SIG-M5 treated with dmso at 0.1 percent for 504 hours (cell line): ENCODE results near the gene CACNA1H.
"Not testable (repeated sequence)": the region's sequence is repeated elsewhere in the genome, so short reads cannot be mapped to it uniquely, and the experiment has no call there.

Source experiments
- DNase-seq: peaks from one replicate; lab custom pipeline; 2025; ENCODE audit not compliant: unreplicated experiment; lab: John Stamatoyannopoulos, UW

The CACNA1H gene

GRCh38 chr16:1223355-1224214 is 70.7 kb downstream of the CACNA1H start:
- DNase-seq: no peak

- DNase-seq: no peak
These were observed 71.7 kb downstream of the CACNA1H start for GRCh38 chr16:1224558-1224957.

DNA sequence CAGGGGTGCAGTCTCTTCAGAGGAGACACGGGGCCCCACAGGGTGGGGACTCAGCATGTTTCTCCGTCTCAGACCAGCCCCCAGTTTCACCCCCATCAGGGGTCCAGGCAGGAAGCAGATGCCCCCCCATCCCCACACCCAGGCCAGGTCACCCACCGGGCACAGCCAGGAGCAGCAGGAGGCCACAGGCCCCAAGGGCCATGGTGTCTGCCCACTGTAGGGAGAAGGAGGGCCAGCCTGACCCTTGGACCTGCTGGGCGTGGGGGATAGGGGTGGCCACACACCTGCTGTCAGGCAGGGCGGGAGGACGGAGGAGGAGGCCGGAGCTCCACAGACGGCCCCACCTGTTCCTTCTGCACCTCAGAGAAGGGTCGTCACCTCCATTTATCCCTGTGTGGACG is 72.1 kb downstream of the CACNA1H start, which contains the start of gene TPSG1:
TSS of gene TPSG1 (minus strand) at position 218 of the 401 bp plus-strand sequence. CDS start at position 202, 16 bp downstream.
- DNase-seq: no peak

GRCh38 chr16:1225728-1226311 is 72.9 kb downstream of the CACNA1H start:
- not testable (repeated sequence) for DNase-seq

DNA sequence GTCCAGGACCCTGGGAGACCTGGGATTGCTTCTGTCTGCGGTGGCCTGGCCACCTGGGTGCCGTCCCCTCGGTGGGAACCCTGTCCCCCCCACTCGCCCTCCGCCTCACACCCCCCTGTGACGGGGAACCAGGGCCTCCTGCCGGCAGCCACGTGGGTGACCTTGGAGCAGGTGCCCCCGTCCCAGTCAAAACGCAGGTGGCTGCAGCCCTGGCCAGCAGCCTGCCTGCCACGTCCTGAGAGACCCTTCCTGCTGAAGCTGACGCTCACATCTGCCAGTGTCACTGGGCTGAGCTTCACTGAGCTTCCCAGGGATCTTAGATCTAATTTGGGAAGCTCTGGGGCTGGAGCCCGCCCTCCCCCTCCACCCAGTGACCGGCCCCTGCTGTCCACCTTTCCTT is 73.8 kb downstream of the CACNA1H start:
- DNase-seq: not testable (repeated sequence)

GRCh38 chr16:1228227-1228626 is 75.3 kb downstream of the CACNA1H start:
- not testable (repeated sequence) for DNase-seq

- not testable (repeated sequence) for DNase-seq
These were observed 76.6 kb downstream of the CACNA1H start for GRCh38 chr16:1229476-1229875.

- DNase-seq: not testable (repeated sequence)
These were observed 77.2 kb downstream of the CACNA1H start, which contains the start of gene TPSB2 for GRCh38 chr16:1230084-1230470. TSS of gene TPSB2 (minus strand) at chr16:1230184. CDS start at chr16:1229951, 233 bp downstream.

- not testable (repeated sequence) for DNase-seq
These were observed 77.7 kb downstream of the CACNA1H start for GRCh38 chr16:1230471-1231212.

DNA sequence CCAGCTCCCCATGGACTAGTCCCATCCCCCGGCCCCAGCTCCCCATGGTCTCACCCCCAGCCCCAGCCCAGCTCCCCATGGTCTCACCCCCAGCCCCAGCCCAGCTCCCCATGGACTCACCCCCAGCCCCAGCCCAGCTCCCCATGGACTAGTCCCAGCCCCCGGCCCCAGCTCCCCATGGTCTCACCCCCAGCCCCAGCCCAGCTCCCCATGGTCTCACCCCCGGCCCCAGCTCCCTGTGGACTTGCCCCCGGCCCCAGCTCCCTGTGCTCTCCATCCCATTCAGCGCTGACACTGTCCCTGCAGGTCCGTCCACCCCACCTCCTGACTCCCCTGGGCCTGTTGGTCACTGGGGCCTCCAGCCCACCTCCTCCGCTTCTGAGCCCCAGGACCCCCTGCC is 78.4 kb downstream of the CACNA1H start:
- not testable (repeated sequence) for DNase-seq

GRCh38 chr16:1232049-1232748 is 79.3 kb downstream of the CACNA1H start:
- not testable (repeated sequence) for DNase-seq

DNA sequence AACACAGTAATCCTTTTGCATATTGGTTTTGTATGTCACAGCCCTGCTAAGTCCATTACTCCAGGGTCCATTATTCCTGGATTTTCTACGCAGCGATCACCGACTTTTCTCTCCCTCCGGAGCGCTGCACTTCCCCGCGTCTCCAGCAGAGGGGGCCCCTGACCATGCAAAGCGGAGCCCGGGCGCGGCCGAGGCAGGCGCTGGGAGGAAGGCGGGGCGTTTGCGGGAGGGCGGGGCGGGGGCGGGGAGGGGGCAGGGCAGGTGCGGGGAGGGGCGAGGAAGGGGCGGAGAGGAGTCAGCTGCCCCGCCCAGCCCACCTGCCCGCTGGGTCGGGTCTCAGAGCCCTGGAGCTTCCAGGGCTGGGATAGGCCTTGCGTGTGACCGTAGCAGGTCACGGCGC is 83.8 kb downstream of the CACNA1H start:
- not testable (repeated sequence) for DNase-seq

DNA sequence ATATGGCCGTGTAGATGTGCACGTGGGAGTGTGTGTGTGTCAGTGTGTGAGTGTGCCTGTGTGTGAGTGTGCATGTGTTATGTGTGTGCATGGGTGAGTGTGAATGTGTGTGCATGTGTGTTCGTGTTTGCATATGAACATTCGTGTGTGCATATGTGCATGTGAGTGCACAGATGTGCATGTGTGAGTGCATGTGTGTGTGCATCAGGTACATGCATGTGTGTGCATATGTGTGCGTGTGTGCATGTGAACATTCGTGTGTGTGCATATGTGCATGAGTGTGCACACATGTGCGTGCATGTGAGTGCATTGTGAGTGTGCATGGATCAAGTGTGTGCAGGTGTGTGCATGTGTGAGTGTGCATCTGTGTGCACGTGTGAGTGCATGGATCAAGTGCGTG is 85.1 kb downstream of the CACNA1H start:
- DNase-seq: no peak

- not testable (repeated sequence) for DNase-seq
These were observed 86.0 kb downstream of the CACNA1H start for GRCh38 chr16:1238909-1239308.

GRCh38 chr16:1239575-1239974 is 86.7 kb downstream of the CACNA1H start:
- not testable (repeated sequence) for DNase-seq

GRCh38 chr16:1240436-1240835 is 87.5 kb downstream of the CACNA1H start, which contains the start of gene TPSAB1:
TSS of gene TPSAB1 (plus strand) at chr16:1240705. CDS start at chr16:1240939, 234 bp downstream.
- DNase-seq: not testable (repeated sequence)

DNA sequence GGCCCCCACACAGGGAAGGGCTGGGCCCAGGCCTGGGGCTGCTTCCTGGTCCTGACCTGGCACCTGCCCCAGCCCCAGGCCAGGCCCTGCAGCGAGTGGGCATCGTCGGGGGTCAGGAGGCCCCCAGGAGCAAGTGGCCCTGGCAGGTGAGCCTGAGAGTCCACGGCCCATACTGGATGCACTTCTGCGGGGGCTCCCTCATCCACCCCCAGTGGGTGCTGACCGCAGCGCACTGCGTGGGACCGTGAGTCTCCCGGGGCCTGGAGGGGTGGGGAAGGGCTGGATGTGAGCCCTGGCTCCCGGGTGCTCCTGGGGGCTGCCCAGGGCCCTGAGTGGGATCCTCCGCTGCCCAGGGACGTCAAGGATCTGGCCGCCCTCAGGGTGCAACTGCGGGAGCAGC is 88.2 kb downstream of the CACNA1H start:
- not testable (repeated sequence) for DNase-seq

DNA sequence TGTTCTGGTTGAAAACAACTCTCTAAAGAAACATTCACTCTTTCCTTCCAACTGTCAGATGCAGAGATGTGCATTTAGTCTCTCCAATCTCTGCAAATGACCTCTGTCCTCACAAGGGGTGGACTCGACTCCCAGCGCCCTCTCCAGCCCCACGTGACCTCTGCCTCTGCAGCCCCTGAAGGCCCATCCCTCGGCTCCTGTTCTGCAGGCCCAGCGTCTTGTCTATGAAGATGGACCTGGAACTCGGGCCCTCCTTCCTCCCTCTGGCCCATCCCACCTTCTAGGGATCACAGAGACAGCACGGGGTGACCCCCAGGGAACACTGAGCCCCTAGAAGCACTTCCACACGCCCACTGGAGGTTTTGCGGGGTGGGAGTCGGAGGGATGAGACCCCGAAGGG is 90.5 kb downstream of the CACNA1H start:
- not testable (repeated sequence) for DNase-seq

- DNase-seq: not testable (repeated sequence)
These were observed 91.3 kb downstream of the CACNA1H start for GRCh38 chr16:1243907-1244850.
